Epithelial cell of prostate (primary cell): ENCODE results near the gene RALBP1.

ENCODE experiments used
- DNase-seq: peaks from one replicate; pipeline ENCODE4 v3.0.0-alpha.2; 2011; ENCODE audit warnings: low read depth, low spot score
- H3K27ac ChIP-seq: fragments of 450-650 bp; 2 replicates; pipeline ENCODE4 v1.5.1; 2017; ENCODE audit warnings: mild to moderate bottlenecking

The RALBP1 gene

DNA sequence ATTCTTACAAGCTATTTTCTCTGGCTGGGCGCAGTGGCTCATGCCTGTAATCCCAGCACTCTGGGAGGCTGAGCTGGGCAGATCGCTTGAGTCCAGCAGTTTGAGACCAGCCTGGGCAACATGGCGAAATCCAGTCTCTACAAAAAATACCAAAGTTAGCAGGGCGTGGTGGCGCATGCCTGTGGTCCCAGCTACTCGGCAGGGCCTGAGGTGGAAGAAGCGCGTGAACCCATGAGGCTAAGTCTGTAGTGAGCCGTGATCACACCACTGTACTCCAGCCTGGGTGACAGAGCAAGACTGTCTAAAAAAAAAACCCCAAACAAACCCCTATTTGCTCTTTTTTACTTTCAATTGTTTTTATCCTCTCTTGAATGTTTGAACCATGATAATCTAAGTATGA lies 102.0 kb downstream of the RALBP1 start:
- no peak for DNase-seq
- peak overlapping the region; percentile 18 for H3K27ac ChIP-seq

DNA sequence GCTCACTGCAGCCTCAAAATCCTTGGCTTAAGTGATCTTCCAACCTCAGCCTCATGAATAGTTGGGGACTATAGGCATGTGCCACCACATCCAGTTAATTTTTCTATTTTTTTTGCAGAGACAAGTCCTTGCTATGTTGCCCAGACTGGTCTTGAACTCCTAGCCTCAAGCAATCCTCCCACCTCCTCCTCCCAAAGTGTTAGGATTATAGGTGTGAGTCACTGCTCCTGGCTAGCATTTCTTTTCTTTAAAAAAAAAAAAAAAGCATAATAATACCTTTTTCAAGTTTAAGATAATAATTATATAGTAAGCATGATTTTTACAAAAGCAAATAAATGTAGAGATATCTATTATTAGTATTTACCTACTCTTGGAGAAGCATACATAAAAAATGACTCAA lies 103.0 kb downstream of the RALBP1 start:
- peak overlapping the region; percentile 18 for H3K27ac ChIP-seq
- no peak for DNase-seq

DNA sequence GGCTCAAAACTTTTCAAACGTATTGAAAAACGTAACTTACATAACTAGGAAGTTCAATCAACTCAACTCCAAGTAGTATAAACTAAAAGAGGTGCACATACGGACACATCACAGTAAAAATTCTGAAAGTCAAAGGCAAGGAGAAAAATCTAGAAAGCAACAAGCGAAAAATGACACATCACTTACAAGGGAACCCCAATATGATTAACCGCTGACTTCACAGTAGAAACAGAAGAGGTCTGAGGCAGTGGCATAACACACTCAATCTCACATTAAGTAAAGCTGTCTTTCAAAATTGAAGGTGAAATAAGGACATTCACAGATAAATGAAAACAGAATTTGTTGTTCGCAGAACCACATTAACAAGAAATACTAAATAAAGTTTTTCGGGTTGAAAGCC lies 106.4 kb downstream of the RALBP1 start:
- no peak for DNase-seq
- H3K27ac ChIP-seq: peak overlapping the region; percentile 17

DNA sequence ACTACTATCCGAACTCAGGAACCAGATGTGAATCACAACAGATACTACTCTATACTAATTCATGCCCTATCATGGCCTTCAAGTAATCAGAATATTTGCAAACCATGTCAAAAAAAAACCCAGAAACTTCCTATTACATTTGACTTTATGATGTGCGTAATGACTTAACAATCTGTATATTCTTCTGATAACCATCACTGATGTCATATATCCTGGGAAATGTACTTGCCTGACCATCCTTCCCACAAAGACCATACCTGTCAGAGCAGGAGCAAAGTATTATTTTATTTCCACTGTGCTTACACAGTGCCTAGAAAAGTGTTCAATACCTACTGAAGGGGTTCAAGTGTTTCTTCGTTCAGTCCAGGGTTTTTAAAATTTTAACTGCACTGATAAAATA lies 111.5 kb downstream of the RALBP1 start:
- H3K27ac ChIP-seq: no peak overlapping the region

More for the DNA sequence above, 111.5 kb downstream of the RALBP1 start:
- DNase-seq: no peak
